Progenitor cell of endocrine pancreas (in vitro differentiated cells): Measurements from ENCODE around the gene CHTF8. TPM values are rescaled to one million over a fixed set of nuclear protein-coding genes. Genes with fewer than 3 reads are reported as not detected.

Experiments used
- DNase-seq: peaks from one replicate; pipeline ENCODE4 v3.0.0; 2021; ENCODE audit warnings: low spot score; ENCODE audit not compliant: unreplicated experiment
- H3K27ac Mint-ChIP-seq: 2 replicates; pipeline ENCODE4 v1.8.0; 2021; ENCODE audit warnings: mild to moderate bottlenecking, moderate library complexity, mixed read lengths
- H3K27me3 Mint-ChIP-seq: 2 replicates; pipeline ENCODE4 v1.8.0; 2021; ENCODE audit warnings: mixed read lengths
- H3K36me3 Mint-ChIP-seq: 2 replicates; pipeline ENCODE4 v1.8.0; 2022; ENCODE audit warnings: mixed read lengths; ENCODE audit not compliant: insufficient read depth
- H3K4me1 Mint-ChIP-seq: 2 replicates; pipeline ENCODE4 v1.8.0; 2021; ENCODE audit warnings: low read depth, mixed read lengths
- H3K4me3 Mint-ChIP-seq: 2 replicates; pipeline ENCODE4 v1.8.0; 2021; ENCODE audit warnings: low read depth, mild to moderate bottlenecking, moderate library complexity, mixed read lengths
- H3K9me3 Mint-ChIP-seq: 2 replicates; pipeline ENCODE4 v1.8.0; 2021; ENCODE audit warnings: low read depth, mixed read lengths
- total RNA-seq: library from RNA; stranded (reverse); gene quantifications from 2 replicates; pipeline ENCODE4 v1.2.1, GENCODE V29; 2021
- TF ChIP-seq, protein P1 (sequence below): fragments of 200-600 bp; sonication (generic); IDR thresholded peaks from one replicate; pipeline ENCODE4 v1.5.0; 2021; ENCODE audit warnings: antibody characterized with exemption, mild to moderate bottlenecking; ENCODE audit not compliant: unreplicated experiment

CHTF8 gene
- total RNA-seq, 1 donor from 2014 or later: 117 TPM

DNA sequence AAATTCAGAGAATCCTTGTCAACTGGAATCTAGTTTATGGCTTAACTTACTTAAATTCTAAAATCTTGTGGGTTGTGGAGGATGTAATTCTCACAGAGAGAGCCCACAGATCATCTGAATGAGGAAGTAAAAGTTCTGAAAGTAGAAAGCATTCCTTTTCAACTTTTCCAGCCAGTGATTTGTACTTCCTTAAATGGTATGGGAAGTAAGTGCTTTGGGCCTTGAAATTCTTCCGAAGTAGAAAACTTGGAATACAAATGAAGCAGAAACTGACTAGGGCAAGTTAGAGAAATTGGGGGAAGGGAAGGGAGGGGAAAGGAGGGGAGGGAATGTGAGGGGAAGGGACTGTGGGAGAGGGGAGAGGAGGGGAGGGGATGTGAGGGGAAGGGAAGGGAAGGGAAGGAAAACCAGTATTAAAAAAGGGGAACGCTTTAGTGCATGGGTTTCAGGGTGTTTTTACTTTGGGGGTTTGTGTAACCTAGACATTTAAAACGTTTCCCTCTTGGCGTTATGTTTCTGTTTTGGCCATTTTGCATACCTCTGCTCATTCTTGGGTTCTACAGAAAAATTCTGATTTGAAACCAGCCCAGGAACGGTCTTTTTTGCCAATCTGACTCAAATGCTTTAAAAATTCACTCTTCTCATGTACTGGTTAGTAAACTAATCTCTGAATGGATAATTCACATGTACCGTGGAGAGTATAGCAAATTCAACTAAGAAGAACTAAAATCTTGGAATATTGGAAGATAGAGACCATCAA, 39.1 kb upstream of the CHTF8 start:
- Mint-ChIP-seq H3K4me1 (peaks cover 35% of the 10 kb centered on the region), H3K36me3 (peaks cover 16% of the 10 kb centered on the region)

DNA sequence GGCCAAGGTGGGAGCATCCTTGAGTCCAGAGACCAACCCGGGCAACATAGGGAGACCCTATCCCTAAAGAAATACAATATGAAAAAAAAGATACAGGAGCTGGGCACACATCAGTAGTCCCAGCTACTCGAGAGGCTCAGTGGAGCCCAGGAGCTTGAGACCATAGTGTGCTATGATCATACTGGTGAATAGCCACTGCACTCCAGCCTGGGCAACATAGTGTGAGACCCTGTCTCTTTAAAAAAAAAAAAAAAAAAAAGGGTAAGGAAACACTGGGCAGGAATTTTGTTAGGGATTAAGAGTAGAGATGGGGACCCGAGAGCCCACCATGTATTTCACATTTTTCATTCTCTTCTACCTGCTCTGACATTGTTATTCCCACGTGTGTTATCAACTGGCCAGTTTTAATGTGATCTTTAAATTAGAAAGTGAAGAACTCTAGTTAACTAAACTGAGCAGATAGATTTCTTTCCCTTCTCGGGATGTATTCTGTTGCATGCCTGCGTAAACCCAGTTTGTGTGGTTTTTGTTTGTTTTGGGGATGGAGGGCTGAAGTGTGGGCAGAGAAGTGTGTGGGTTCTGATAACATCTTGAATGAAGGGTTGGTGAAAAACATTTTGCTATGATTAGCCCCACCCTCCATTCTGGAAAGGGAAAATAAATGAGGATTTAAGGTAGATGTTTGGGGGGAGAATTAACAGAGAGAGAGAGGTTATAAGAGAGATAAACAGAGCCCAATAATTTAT, 37.4 kb upstream of the CHTF8 start:
- TF ChIP-seq, protein P1, sequence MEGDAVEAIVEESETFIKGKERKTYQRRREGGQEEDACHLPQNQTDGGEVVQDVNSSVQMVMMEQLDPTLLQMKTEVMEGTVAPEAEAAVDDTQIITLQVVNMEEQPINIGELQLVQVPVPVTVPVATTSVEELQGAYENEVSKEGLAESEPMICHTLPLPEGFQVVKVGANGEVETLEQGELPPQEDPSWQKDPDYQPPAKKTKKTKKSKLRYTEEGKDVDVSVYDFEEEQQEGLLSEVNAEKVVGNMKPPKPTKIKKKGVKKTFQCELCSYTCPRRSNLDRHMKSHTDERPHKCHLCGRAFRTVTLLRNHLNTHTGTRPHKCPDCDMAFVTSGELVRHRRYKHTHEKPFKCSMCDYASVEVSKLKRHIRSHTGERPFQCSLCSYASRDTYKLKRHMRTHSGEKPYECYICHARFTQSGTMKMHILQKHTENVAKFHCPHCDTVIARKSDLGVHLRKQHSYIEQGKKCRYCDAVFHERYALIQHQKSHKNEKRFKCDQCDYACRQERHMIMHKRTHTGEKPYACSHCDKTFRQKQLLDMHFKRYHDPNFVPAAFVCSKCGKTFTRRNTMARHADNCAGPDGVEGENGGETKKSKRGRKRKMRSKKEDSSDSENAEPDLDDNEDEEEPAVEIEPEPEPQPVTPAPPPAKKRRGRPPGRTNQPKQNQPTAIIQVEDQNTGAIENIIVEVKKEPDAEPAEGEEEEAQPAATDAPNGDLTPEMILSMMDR: no peak
- Mint-ChIP-seq H3K4me1 (peaks cover 51% of the 10 kb centered on the region), H3K4me3 (peak overlapping the region; percentile 1), H3K36me3 (peaks cover 20% of the 10 kb centered on the region), H3K27me3 (no peaks in the 10 kb centered on the region), H3K27ac (peak overlapping the region; percentile 61), H3K9me3 (no peaks in the 10 kb centered on the region)
- no peak for DNase-seq

More for the DNA sequence above, 39.1 kb upstream of the CHTF8 start:
- TF ChIP-seq, protein P1: no peak
- no peaks in the 10 kb centered on the region for H3K9me3 Mint-ChIP-seq
- no peak overlapping the region for H3K4me3 Mint-ChIP-seq
- DNase-seq: no peak
- H3K27me3 Mint-ChIP-seq: no peaks in the 10 kb centered on the region
- peak overlapping the region; percentile 16 for H3K27ac Mint-ChIP-seq

DNA sequence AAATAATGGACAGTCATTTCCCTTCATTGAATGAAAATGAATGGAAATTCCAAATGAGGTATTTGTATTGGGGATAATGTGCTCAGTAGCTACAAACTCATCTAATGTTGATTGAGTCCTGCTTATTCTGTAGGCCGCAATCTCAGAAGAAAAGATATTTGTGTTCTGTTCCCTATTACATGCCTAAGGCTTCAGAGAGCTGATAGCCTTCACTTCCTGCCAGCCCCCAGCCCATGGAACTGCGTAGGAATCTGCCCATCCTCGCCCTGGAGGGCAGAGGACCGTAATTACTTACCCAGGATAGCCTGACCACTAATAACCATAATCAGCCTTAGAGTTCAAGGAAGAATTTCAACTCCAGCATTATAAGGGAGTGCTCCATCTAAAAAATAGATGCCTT, 36.7 kb upstream of the CHTF8 start:
- Mint-ChIP-seq H3K9me3 (no peaks in the 10 kb centered on the region), H3K4me1 (peaks cover 53% of the 10 kb centered on the region), H3K4me3 (no peak overlapping the region), H3K27me3 (no peaks in the 10 kb centered on the region), H3K36me3 (peaks cover 21% of the 10 kb centered on the region), H3K27ac (peak overlapping the region; percentile 45)
- TF ChIP-seq, protein P1: no peak
- DNase-seq: no peak

DNA sequence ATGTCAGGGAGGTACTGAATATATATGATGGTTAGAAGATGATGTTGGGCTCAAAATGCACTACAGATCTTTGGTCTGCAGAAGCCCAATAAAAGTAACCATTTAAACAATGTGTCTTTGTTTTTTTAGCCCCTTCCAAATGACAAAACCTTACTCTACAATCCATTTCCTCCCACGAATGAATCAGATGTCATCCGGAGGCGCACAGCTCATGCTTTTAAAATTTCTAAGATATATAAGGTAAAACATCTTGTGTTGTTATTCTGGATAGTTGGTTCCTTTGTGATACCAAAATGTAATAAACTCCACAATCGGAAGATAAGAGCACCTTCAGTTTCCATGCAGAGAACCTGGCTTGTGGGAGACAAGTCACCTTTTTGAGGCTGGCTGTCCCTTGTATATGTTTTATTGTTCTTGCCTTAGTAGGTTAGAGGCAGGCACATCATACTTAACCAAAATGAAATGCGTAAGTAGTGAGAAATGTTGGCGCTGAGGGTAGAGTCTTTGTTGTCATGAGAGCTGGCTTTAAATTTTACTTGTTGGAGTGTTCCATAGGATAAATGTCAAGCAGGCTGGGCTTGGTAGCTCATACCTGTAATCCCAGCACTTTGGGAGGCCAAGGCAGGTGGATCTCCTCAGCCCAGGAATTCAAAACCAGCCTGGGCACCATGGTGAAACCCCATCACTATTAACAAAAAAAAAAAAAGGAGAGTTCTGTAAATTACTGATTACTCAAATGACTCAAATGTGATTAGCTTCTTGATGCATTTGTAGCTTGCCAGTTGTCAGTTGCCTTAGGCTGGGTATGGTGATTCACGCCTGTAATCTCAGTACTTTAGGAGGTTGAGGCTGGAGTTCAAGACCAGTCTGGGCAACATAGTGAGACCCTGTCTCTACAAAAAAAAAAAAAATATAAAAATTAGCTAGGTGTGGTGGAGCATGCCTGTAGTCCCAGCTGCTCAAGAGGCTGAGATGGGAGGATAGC, 34.9 kb upstream of the CHTF8 start:
- H3K36me3 Mint-ChIP-seq: peaks cover 27% of the 10 kb centered on the region
- no peak overlapping the region for H3K4me3 Mint-ChIP-seq
- H3K27me3 Mint-ChIP-seq: no peaks in the 10 kb centered on the region
- no peaks in the 10 kb centered on the region for H3K9me3 Mint-ChIP-seq
- no peak for DNase-seq
- H3K27ac Mint-ChIP-seq: peak overlapping the region; percentile 91
- TF ChIP-seq, protein P1: no peak
- H3K4me1 Mint-ChIP-seq: peaks cover 49% of the 10 kb centered on the region
